GM19328 (cell line): ENCODE results near the gene PDE10A.
"Not testable (repeated sequence)": the region's sequence is repeated elsewhere in the genome, so short reads cannot be mapped to it uniquely, and the experiment has no call there.

Experiments
- ATAC-seq: cut with Tn5 transposase; IDR thresholded peaks from one replicate; pipeline ENCODE4 v1.9.1; 2021; ENCODE audit warnings: mild to moderate bottlenecking, moderate library complexity; ENCODE audit not compliant: unreplicated experiment

The PDE10A gene

GRCh38 chr6:165594584-165595333 lies 68.3 kb downstream of the PDE10A start:
- ATAC-seq = no peak

GRCh38 chr6:165592947-165593346 lies 70.1 kb downstream of the PDE10A start:
- not testable (repeated sequence) for ATAC-seq

GRCh38 chr6:165588515-165588914 lies 74.5 kb downstream of the PDE10A start:
- ATAC-seq = no peak

GRCh38 chr6:165587206-165587605 lies 75.8 kb downstream of the PDE10A start:
- ATAC-seq = no peak

GRCh38 chr6:165586706-165587105 lies 76.3 kb downstream of the PDE10A start:
- no peak for ATAC-seq

- ATAC-seq = no peak
Measured at GRCh38 chr6:165585060-165585459, 78.0 kb downstream of the PDE10A start.

- no peak for ATAC-seq
Measured at GRCh38 chr6:165584541-165584940, 78.5 kb downstream of the PDE10A start.

GRCh38 chr6:165581678-165582077 lies 81.4 kb downstream of the PDE10A start:
- ATAC-seq = no peak

- no peak for ATAC-seq
Measured at GRCh38 chr6:165580136-165580535, 82.9 kb downstream of the PDE10A start.

- no peak for ATAC-seq
Measured at GRCh38 chr6:165579151-165579550, 83.9 kb downstream of the PDE10A start.

- ATAC-seq = no peak
Measured at GRCh38 chr6:165577556-165577955, 85.5 kb downstream of the PDE10A start.

GRCh38 chr6:165575158-165575549 lies 87.9 kb downstream of the PDE10A start:
- no peak for ATAC-seq

GRCh38 chr6:165574220-165575157 lies 88.6 kb downstream of the PDE10A start:
- ATAC-seq = no peak

- no peak for ATAC-seq
Measured at GRCh38 chr6:165573671-165574070, 89.4 kb downstream of the PDE10A start.

- peak; percentile 64 for ATAC-seq
Measured at GRCh38 chr6:165571721-165572132, 91.3 kb downstream of the PDE10A start.

GRCh38 chr6:165571068-165571682 lies 91.9 kb downstream of the PDE10A start:
- ATAC-seq = no peak

- no peak for ATAC-seq
Measured at GRCh38 chr6:165568326-165568725, 94.7 kb downstream of the PDE10A start.

GRCh38 chr6:165566088-165566828 lies 96.8 kb downstream of the PDE10A start:
- ATAC-seq = no peak

- no peak for ATAC-seq
Measured at GRCh38 chr6:165562421-165563090, 100.5 kb downstream of the PDE10A start.

GRCh38 chr6:165559632-165560031 lies 103.4 kb downstream of the PDE10A start:
- no peak for ATAC-seq
